K562 (cell line): ENCODE results near the gene EML5. TPM values are rescaled to one million over a fixed set of nuclear protein-coding genes. Genes with fewer than 3 reads are reported as not detected.

Experiments used
- ATF1 ChIP-seq, 2 experiments: fragments of 450-650 bp in 1 of 2; IDR thresholded peaks; 2 replicates each; pipeline ENCODE4 v1.6.1; 2016; ENCODE audit warnings: missing compliant biosample characterization in 1 of 2, missing genetic modification characterization in 1 of 2
- BMI1 ChIP-seq: fragments of 150-350 bp; IDR thresholded peaks from 2 replicates; pipeline ENCODE4 v1.6.1; 2014; ENCODE audit warnings: low read length
- BRF2 ChIP-seq: IDR thresholded peaks from 3 replicates; pipeline ENCODE4 v1.6.1; 2011; ENCODE audit warnings: borderline replicate concordance, mild to moderate bottlenecking; ENCODE audit not compliant: insufficient read length, insufficient read depth
- ESRRA ChIP-seq: fragments of 450-650 bp; IDR thresholded peaks from 2 replicates; pipeline ENCODE4 v1.6.1; 2014; ENCODE audit warnings: low read depth, mild to moderate bottlenecking, moderate library complexity, borderline replicate concordance
- HDAC6 ChIP-seq: IDR thresholded peaks from 2 replicates; pipeline ENCODE4 v1.6.1; 2012; ENCODE audit warnings: low read depth, mild to moderate bottlenecking, control low read depth, inconsistent platforms, low read length, moderate library complexity
- HDAC8 ChIP-seq: fragments of 450-650 bp; IDR thresholded peaks from 2 replicates; pipeline ENCODE4 v1.6.1; 2016; ENCODE audit warnings: mild to moderate bottlenecking, missing genetic modification characterization, moderate library complexity, missing compliant biosample characterization
- MEF2A ChIP-seq: IDR thresholded peaks from 2 replicates; pipeline ENCODE4 v1.6.1; 2011; ENCODE audit warnings: low read depth, mild to moderate bottlenecking, low read length, moderate library complexity; ENCODE audit not compliant: control insufficient read depth
- PHB ChIP-seq: fragments of 250-450 bp; sonication (Bioruptor Pico); IDR thresholded peaks from 2 replicates; pipeline ENCODE4 v1.5.0; 2021
- PHF20 ChIP-seq: fragments of 450-650 bp; IDR thresholded peaks from 2 replicates; pipeline ENCODE4 v1.6.1; 2018; ENCODE audit not compliant: partially characterized antibody
- POLR2AphosphoS2 ChIP-seq: IDR thresholded peaks from 2 replicates; pipeline ENCODE4 v1.6.1; 2012; ENCODE audit warnings: low read length, improper control_type of control experiment
- RB1 ChIP-seq: fragments of 450-650 bp; IDR thresholded peaks from 2 replicates; pipeline ENCODE4 v1.6.1; 2017; ENCODE audit warnings: low read depth, mild to moderate bottlenecking
- SP1 ChIP-seq: sonication (generic); formaldehyde crosslinking; IDR thresholded peaks from 2 replicates; pipeline ENCODE4 v1.8.1; 2022; ENCODE audit warnings: mild to moderate bottlenecking, missing genetic modification reagents
- SRSF7 ChIP-seq: fragments of 200-400 bp; formaldehyde crosslinking; optimal IDR thresholded peaks from 2 replicates; pipeline ENCODE3; 2017; ENCODE audit warnings: mild to moderate bottlenecking, low read depth, low read length
- SRSF9 ChIP-seq: fragments of 200-400 bp; formaldehyde crosslinking; IDR thresholded peaks from 2 replicates; pipeline ENCODE4 v1.6.1; 2017; ENCODE audit warnings: low read depth, low read length, borderline replicate concordance
- ZKSCAN8 ChIP-seq: fragments of 200-800 bp; sonication (Bioruptor generic); IDR thresholded peaks from 2 replicates; pipeline ENCODE4 v1.6.1; 2016; ENCODE audit warnings: missing genetic modification characterization, missing compliant biosample characterization
- polyA plus RNA-seq, 8 experiments: library from polyadenylated mRNA; depleted of rRNA in 4 of 8; stranded (reverse) in 5 of 8; unstranded in 3 of 8; fragments of >200 nt; fragmentation: Nextera tagmentation in 2 of 8; fragmentation: Illumina TruSeq in 1 of 8; extraction: Ambion mirVana in 2 of 8; extraction: Trizol in 1 of 8; gene quantifications; 2 replicates each; pipeline versions ENCODE4 v1.2.1 to v1.2.3, GENCODE V29; 2011 to 2014; ENCODE audit warnings: inconsistent platforms in 1 of 8, missing spikeins in 1 of 8
- total RNA-seq, 7 experiments: library from RNA; depleted of rRNA in 6 of 7; stranded (reverse); fragments of >200 nt in 6 of 7; fragmentation: Illumina TruSeq in 2 of 7; extraction: Trizol in 2 of 7; gene quantifications; 2 replicates each; pipeline versions ENCODE4 v1.2.1 to v1.2.3, GENCODE V29; 2011 to 2021; ENCODE audit warnings: low replicate concordance in 1 of 7
- TF ChIP-seq, protein P1 (sequence below): sonication (generic); formaldehyde crosslinking; IDR thresholded peaks from 2 replicates; pipeline ENCODE4 v1.8.1; 2023; ENCODE audit warnings: mild to moderate bottlenecking, missing genetic modification reagents
- TF ChIP-seq, protein P2 (sequence below): fragments of 450-650 bp; formaldehyde crosslinking; conservative IDR thresholded peaks from 2 replicates; pipeline ENCODE4 v1.4.0; 2022; ENCODE audit warnings: mild to moderate bottlenecking, missing genetic modification characterization
- TF ChIP-seq, protein P3 (sequence below), 2 experiments: fragments of 450-650 bp in 1 of 2; sonication (generic) in 1 of 2; formaldehyde crosslinking; conservative IDR thresholded peaks; 2 replicates each; pipeline versions ENCODE4 v1.4.0 to v1.8.1; 2020 to 2022; ENCODE audit warnings: mild to moderate bottlenecking in 1 of 2, missing genetic modification reagents in 1 of 2

Gene EML5
- total and polyA plus RNA-seq, 9 of the 15 experiments (the other 6 are each of a cell fraction or from before 2014, with no cell fraction given): 0.06 to 0.34 (median 0.22) TPM

GRCh38 chr14:88824314-88825077, 31.7 kb upstream of the EML5 start, which contains the start of gene TTC8 (continued):
- TF ChIP-seq BRF2: no peak
- no peak for TF ChIP-seq BMI1
- peak; percentile 43; the same call in 1 of the 2 replicates for TF ChIP-seq SP1 (CRISPR knock-in tag)
- TF ChIP-seq SRSF7: no peak
- peak; percentile 41; the same call in 1 of the 2 replicates for TF ChIP-seq MEF2A
- no peak for TF ChIP-seq PHB (CRISPR knock-in tag)
- no peak for TF ChIP-seq ATF1 (CRISPR knock-in tag; IDR thresholded peaks at IDR 0.05)
- TF ChIP-seq ATF1 (tag; IDR thresholded peaks at IDR 0.05): peak; percentile 73
- TF ChIP-seq HDAC6: no peak
- peak; percentile 71 for TF ChIP-seq PHF20
- no peak for TF ChIP-seq SRSF9
- TF ChIP-seq, protein P1, sequence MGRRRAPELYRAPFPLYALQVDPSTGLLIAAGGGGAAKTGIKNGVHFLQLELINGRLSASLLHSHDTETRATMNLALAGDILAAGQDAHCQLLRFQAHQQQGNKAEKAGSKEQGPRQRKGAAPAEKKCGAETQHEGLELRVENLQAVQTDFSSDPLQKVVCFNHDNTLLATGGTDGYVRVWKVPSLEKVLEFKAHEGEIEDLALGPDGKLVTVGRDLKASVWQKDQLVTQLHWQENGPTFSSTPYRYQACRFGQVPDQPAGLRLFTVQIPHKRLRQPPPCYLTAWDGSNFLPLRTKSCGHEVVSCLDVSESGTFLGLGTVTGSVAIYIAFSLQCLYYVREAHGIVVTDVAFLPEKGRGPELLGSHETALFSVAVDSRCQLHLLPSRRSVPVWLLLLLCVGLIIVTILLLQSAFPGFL: no peak
- no peak for TF ChIP-seq ZKSCAN8 (CRISPR knock-in tag)
- peak; percentile 50; the same call in 1 of the 2 replicates for TF ChIP-seq RB1
- TF ChIP-seq HDAC8 (tag): no peak
- TF ChIP-seq ESRRA: peak; percentile 10; the same call in 1 of the 2 replicates
- TF ChIP-seq, protein P2, sequence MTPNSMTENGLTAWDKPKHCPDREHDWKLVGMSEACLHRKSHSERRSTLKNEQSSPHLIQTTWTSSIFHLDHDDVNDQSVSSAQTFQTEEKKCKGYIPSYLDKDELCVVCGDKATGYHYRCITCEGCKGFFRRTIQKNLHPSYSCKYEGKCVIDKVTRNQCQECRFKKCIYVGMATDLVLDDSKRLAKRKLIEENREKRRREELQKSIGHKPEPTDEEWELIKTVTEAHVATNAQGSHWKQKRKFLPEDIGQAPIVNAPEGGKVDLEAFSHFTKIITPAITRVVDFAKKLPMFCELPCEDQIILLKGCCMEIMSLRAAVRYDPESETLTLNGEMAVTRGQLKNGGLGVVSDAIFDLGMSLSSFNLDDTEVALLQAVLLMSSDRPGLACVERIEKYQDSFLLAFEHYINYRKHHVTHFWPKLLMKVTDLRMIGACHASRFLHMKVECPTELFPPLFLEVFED (CRISPR knock-in tag): no peak
- TF ChIP-seq POLR2AphosphoS2: no peak
- TF ChIP-seq, protein P3, sequence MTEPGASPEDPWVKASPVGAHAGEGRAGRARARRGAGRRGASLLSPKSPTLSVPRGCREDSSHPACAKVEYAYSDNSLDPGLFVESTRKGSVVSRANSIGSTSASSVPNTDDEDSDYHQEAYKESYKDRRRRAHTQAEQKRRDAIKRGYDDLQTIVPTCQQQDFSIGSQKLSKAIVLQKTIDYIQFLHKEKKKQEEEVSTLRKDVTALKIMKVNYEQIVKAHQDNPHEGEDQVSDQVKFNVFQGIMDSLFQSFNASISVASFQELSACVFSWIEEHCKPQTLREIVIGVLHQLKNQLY (CRISPR knock-in tag; conservative IDR thresholded peaks at IDR 0.05): no peak
